ENCODE measurements around the gene GABPB2. TPM values are rescaled to one million over a fixed set of nuclear protein-coding genes. Genes with fewer than 3 reads are reported as not detected.
"Not testable (repeated sequence)": the region's sequence is repeated elsewhere in the genome, so short reads cannot be mapped to it uniquely, and the experiment has no call there.

GABPB2 gene
- polyA plus RNA-seq, 4 donors, result 1.1 to 12.6 (median 5.0) TPM

GRCh38 chr1:151062741-151063371, 7.7 kb upstream of the GABPB2 start:
- Histone ChIP-seq H3K4me3 (ENCODE audit: low read depth in 1 of 3, low read length in 3 of 3) (no peak overlapping the region), H3K27ac (ENCODE audit: low read depth in 1 of 3, low read length in 2 of 3) (no peak overlapping the region), H3K4me1 (ENCODE audit: control insufficient read depth in 3 of 3, insufficient read depth in 2 of 3, low read depth in 1 of 3, low read length in 2 of 3) (peaks cover 0 to 7% (median 1%) of the 10 kb centered on the region in 3 donors), H3K36me3 (ENCODE audit: control insufficient read depth in 3 of 3, insufficient read depth in 2 of 3, low read depth in 1 of 3, low read length in 3 of 3) (peaks cover 0 to 3% (median 0%) of the 10 kb centered on the region in 3 donors), H3K9me3 (ENCODE audit: control insufficient read depth in 2 of 2, insufficient read depth in 1 of 2, low read depth in 1 of 2, low read length in 1 of 2) (no peaks in the 10 kb centered on the region), H3K27me3 (ENCODE audit: control insufficient read depth in 3 of 3, insufficient read depth in 3 of 3, low read length in 3 of 3) (no peaks in the 10 kb centered on the region)
- no peak for FAIRE-seq
- WGBS, 3 donors, result 31 to 69% (median 55%) methylated on average over 3 of the region's 3 CpGs
- DNase-seq, result no peak

- no peaks in the 10 kb centered on the region for H3K9me3 ChIP-seq (ENCODE audit: control insufficient read depth in 2 of 2, insufficient read depth in 1 of 2, low read depth in 1 of 2, low read length in 1 of 2)
- DNase-seq (no peak), FAIRE-seq (no peak)
- H3K27me3 ChIP-seq (ENCODE audit: control insufficient read depth in 3 of 3, insufficient read depth in 3 of 3, low read length in 3 of 3), result no peaks in the 10 kb centered on the region
- H3K27ac ChIP-seq (ENCODE audit: low read depth in 1 of 3, low read length in 2 of 3), result no peak overlapping the region
- peaks cover 0 to 3% (median 0%) of the 10 kb centered on the region in 3 donors for H3K4me1 ChIP-seq (ENCODE audit: control insufficient read depth in 3 of 3, insufficient read depth in 2 of 3, low read depth in 1 of 3, low read length in 2 of 3)
- no peaks in the 10 kb centered on the region for H3K36me3 ChIP-seq (ENCODE audit: control insufficient read depth in 3 of 3, insufficient read depth in 2 of 3, low read depth in 1 of 3, low read length in 3 of 3)
- no peak overlapping the region for H3K4me3 ChIP-seq (ENCODE audit: low read depth in 1 of 3, low read length in 3 of 3)
Observed at GRCh38 chr1:151065089-151065645, 5.4 kb upstream of the GABPB2 start.

- Histone ChIP-seq H3K4me1 (ENCODE audit: control insufficient read depth in 3 of 3, insufficient read depth in 2 of 3, low read depth in 1 of 3, low read length in 2 of 3) (peaks cover 0 to 7% (median 0%) of the 10 kb centered on the region in 3 donors), H3K27ac (ENCODE audit: low read depth in 1 of 3, low read length in 2 of 3) (no peak overlapping the region), H3K27me3 (ENCODE audit: control insufficient read depth in 3 of 3, insufficient read depth in 3 of 3, low read length in 3 of 3) (no peaks in the 10 kb centered on the region), H3K9me3 (ENCODE audit: control insufficient read depth in 2 of 2, insufficient read depth in 1 of 2, low read depth in 1 of 2, low read length in 1 of 2) (no peaks in the 10 kb centered on the region), H3K4me3 (ENCODE audit: low read depth in 1 of 3, low read length in 3 of 3) (no peak overlapping the region), H3K36me3 (ENCODE audit: control insufficient read depth in 3 of 3, insufficient read depth in 2 of 3, low read depth in 1 of 3, low read length in 3 of 3) (no peaks in the 10 kb centered on the region)
- no peak for DNase-seq
- FAIRE-seq, result no peak
- 90 to 97% (median 95%) methylated on average over 4 of the region's 4 CpGs for WGBS, 3 donors
Observed at GRCh38 chr1:151067185-151067584, 3.4 kb upstream of the GABPB2 start.

GRCh38 chr1:151069103-151069486, 1.5 kb upstream of the GABPB2 start:
- Histone ChIP-seq H3K4me1 (ENCODE audit: control insufficient read depth in 3 of 3, insufficient read depth in 2 of 3, low read depth in 1 of 3, low read length in 2 of 3) (peaks cover 0 to 7% (median 0%) of the 10 kb centered on the region in 3 donors), H3K27me3 (ENCODE audit: control insufficient read depth in 3 of 3, insufficient read depth in 3 of 3, low read length in 3 of 3) (no peaks in the 10 kb centered on the region), H3K4me3 (ENCODE audit: low read depth in 1 of 3, low read length in 3 of 3) (no peak overlapping the region), H3K27ac (ENCODE audit: low read depth in 1 of 3, low read length in 2 of 3) (no peak overlapping the region), H3K9me3 (ENCODE audit: control insufficient read depth in 2 of 2, insufficient read depth in 1 of 2, low read depth in 1 of 2, low read length in 1 of 2) (no peaks in the 10 kb centered on the region), H3K36me3 (ENCODE audit: control insufficient read depth in 3 of 3, insufficient read depth in 2 of 3, low read depth in 1 of 3, low read length in 3 of 3) (peaks cover 0 to 5% (median 0%) of the 10 kb centered on the region in 3 donors)
- 77 to 81% (median 78%) methylated on average over 5 of the region's 5 CpGs for WGBS, 3 donors
- no peak for DNase-seq
- FAIRE-seq, result no peak

GRCh38 chr1:151072224-151072623, 1.7 kb downstream of the GABPB2 start:
- H3K36me3 ChIP-seq (ENCODE audit: control insufficient read depth in 3 of 3, insufficient read depth in 2 of 3, low read depth in 1 of 3, low read length in 3 of 3), result peaks cover 0 to 14% (median 2%) of the 10 kb centered on the region in 3 donors
- 74 to 83% (median 81%) methylated on average over 13 of the region's 13 CpGs for WGBS, 3 donors
- peaks cover 0 to 7% (median 0%) of the 10 kb centered on the region in 3 donors for H3K4me1 ChIP-seq (ENCODE audit: control insufficient read depth in 3 of 3, insufficient read depth in 2 of 3, low read depth in 1 of 3, low read length in 2 of 3)
- no peak for DNase-seq
- H3K9me3 ChIP-seq (ENCODE audit: control insufficient read depth in 2 of 2, insufficient read depth in 1 of 2, low read depth in 1 of 2, low read length in 1 of 2), result no peaks in the 10 kb centered on the region
- no peak for FAIRE-seq
- no peaks in the 10 kb centered on the region for H3K27me3 ChIP-seq (ENCODE audit: control insufficient read depth in 3 of 3, insufficient read depth in 3 of 3, low read length in 3 of 3)
- no peak overlapping the region for H3K4me3 ChIP-seq (ENCODE audit: low read depth in 1 of 3, low read length in 3 of 3)
- peak overlapping the region in 1 of 3 donors; percentile 24 for H3K27ac ChIP-seq (ENCODE audit: low read depth in 1 of 3, low read length in 2 of 3)

- Histone ChIP-seq H3K27me3 (ENCODE audit: control insufficient read depth in 3 of 3, insufficient read depth in 3 of 3, low read length in 3 of 3) (no peaks in the 10 kb centered on the region), H3K4me1 (ENCODE audit: control insufficient read depth in 3 of 3, insufficient read depth in 2 of 3, low read depth in 1 of 3, low read length in 2 of 3) (no peaks in the 10 kb centered on the region), H3K36me3 (ENCODE audit: control insufficient read depth in 3 of 3, insufficient read depth in 2 of 3, low read depth in 1 of 3, low read length in 3 of 3) (peaks cover 0 to 10% (median 0%) of the 10 kb centered on the region in 3 donors), H3K27ac (ENCODE audit: low read depth in 1 of 3, low read length in 2 of 3) (no peak overlapping the region), H3K9me3 (ENCODE audit: control insufficient read depth in 2 of 2, insufficient read depth in 1 of 2, low read depth in 1 of 2, low read length in 1 of 2) (no peaks in the 10 kb centered on the region), H3K4me3 (ENCODE audit: low read depth in 1 of 3, low read length in 3 of 3) (no peak overlapping the region)
- DNase-seq, result no peak
- 76 to 79% (median 76%) methylated on average over 4 of the region's 4 CpGs for WGBS, 3 donors
- no peak for FAIRE-seq
Observed at GRCh38 chr1:151085953-151086559, 15.5 kb downstream of the GABPB2 start.

GRCh38 chr1:151097426-151097825, 26.9 kb downstream of the GABPB2 start:
- DNase-seq, result peak in 1 of 2 donors; percentile 3
- peaks cover 0 to 19% (median 0%) of the 10 kb centered on the region in 3 donors for H3K36me3 ChIP-seq (ENCODE audit: control insufficient read depth in 3 of 3, insufficient read depth in 2 of 3, low read depth in 1 of 3, low read length in 3 of 3)
- not testable (repeated sequence) for H3K27me3 ChIP-seq (ENCODE audit: control insufficient read depth in 3 of 3, insufficient read depth in 3 of 3, low read length in 3 of 3); FAIRE-seq; H3K27ac ChIP-seq (ENCODE audit: low read depth in 1 of 3, low read length in 2 of 3); H3K4me1 ChIP-seq (ENCODE audit: control insufficient read depth in 3 of 3, insufficient read depth in 2 of 3, low read depth in 1 of 3, low read length in 2 of 3); H3K9me3 ChIP-seq (ENCODE audit: control insufficient read depth in 2 of 2, insufficient read depth in 1 of 2, low read depth in 1 of 2, low read length in 1 of 2); H3K4me3 ChIP-seq (ENCODE audit: low read depth in 1 of 3, low read length in 3 of 3)
- WGBS, 3 donors, result 79 to 88% (median 87%) methylated on average over 6 of the region's 6 CpGs

GRCh38 chr1:151098126-151098525, 27.6 kb downstream of the GABPB2 start:
- Histone ChIP-seq H3K4me1 (ENCODE audit: control insufficient read depth in 3 of 3, insufficient read depth in 2 of 3, low read depth in 1 of 3, low read length in 2 of 3) (no peaks in the 10 kb centered on the region), H3K9me3 (ENCODE audit: control insufficient read depth in 2 of 2, insufficient read depth in 1 of 2, low read depth in 1 of 2, low read length in 1 of 2) (no peaks in the 10 kb centered on the region), H3K4me3 (ENCODE audit: low read depth in 1 of 3, low read length in 3 of 3) (no peak overlapping the region), H3K36me3 (ENCODE audit: control insufficient read depth in 3 of 3, insufficient read depth in 2 of 3, low read depth in 1 of 3, low read length in 3 of 3) (peaks cover 0 to 21% (median 0%) of the 10 kb centered on the region in 3 donors), H3K27ac (ENCODE audit: low read depth in 1 of 3, low read length in 2 of 3) (no peak overlapping the region), H3K27me3 (ENCODE audit: control insufficient read depth in 3 of 3, insufficient read depth in 3 of 3, low read length in 3 of 3) (no peaks in the 10 kb centered on the region)
- 90 to 96% (median 96%) methylated on average over 1 of the region's 1 CpG for WGBS, 3 donors
- FAIRE-seq (no peak), DNase-seq (no peak)

All from small intestine (tissue), 7 donors.